H9 (cell line): ENCODE results near the gene ASTN2. TPM values are rescaled to one million over a fixed set of nuclear protein-coding genes. Genes with fewer than 3 reads are reported as not detected.

Source experiments
- DNase-seq: peaks from one replicate; pipeline ENCODE4 v3.0.0-alpha.2; 2017
- H2AFZ ChIP-seq: one replicate; pipeline ENCODE4 v1.6.1; 2013; ENCODE audit warnings: mild to moderate bottlenecking, low read length, control low read depth, moderate library complexity
- H2AK5ac ChIP-seq: 2 replicates; pipeline ENCODE4 v1.6.1; 2013; ENCODE audit warnings: low read length, control low read depth, mixed read lengths; ENCODE audit not compliant: insufficient read length
- H2BK120ac ChIP-seq: one replicate; pipeline ENCODE4 v1.6.1; 2013; ENCODE audit warnings: low read depth, mild to moderate bottlenecking, low read length, control low read depth, inconsistent platforms; ENCODE audit not compliant: poor library complexity, severe bottlenecking
- H2BK12ac ChIP-seq: 2 replicates; pipeline ENCODE4 v1.6.1; 2013; ENCODE audit warnings: low read length, control low read depth, mixed read lengths, low read depth; ENCODE audit not compliant: insufficient read length
- H2BK15ac ChIP-seq: 2 replicates; pipeline ENCODE4 v1.6.1; 2013; ENCODE audit warnings: low read depth, low read length, control low read depth
- H2BK20ac ChIP-seq: one replicate; pipeline ENCODE4 v1.6.1; 2013; ENCODE audit warnings: low read depth, mild to moderate bottlenecking, low read length, control low read depth, inconsistent platforms; ENCODE audit not compliant: poor library complexity, severe bottlenecking
- H2BK5ac ChIP-seq: 2 replicates; pipeline ENCODE4 v1.6.1; 2013; ENCODE audit warnings: low read length, control low read depth, mixed read lengths; ENCODE audit not compliant: insufficient read length
- H3K14ac ChIP-seq: 2 replicates; pipeline ENCODE4 v1.6.1; 2013; ENCODE audit warnings: low read length, control low read depth; ENCODE audit not compliant: insufficient read depth
- H3K18ac ChIP-seq: 2 replicates; pipeline ENCODE4 v1.6.1; 2013; ENCODE audit warnings: low read depth, mild to moderate bottlenecking, mixed read lengths, low read length, control low read depth; ENCODE audit not compliant: insufficient read length
- H3K23ac ChIP-seq: 2 replicates; pipeline ENCODE4 v1.6.1; 2013; ENCODE audit warnings: low read length, control low read depth, mixed read lengths, low read depth; ENCODE audit not compliant: insufficient read length
- H3K23me2 ChIP-seq: 2 replicates; pipeline ENCODE4 v1.6.1; 2013; ENCODE audit warnings: low read depth, mild to moderate bottlenecking, mixed read lengths, low read length, control low read depth; ENCODE audit not compliant: insufficient read length, poor library complexity, severe bottlenecking
- H3K27ac ChIP-seq: 2 replicates; pipeline ENCODE4 v1.5.1; 2013; ENCODE audit warnings: low read length, control low read depth, mixed read lengths, low read depth; ENCODE audit not compliant: insufficient read length
- H3K27me3 ChIP-seq: 2 replicates; pipeline ENCODE4 v1.6.1; 2013; ENCODE audit warnings: low read length, control low read depth, inconsistent platforms; ENCODE audit not compliant: insufficient read depth
- H3K4ac ChIP-seq: 2 replicates; pipeline ENCODE4 v1.6.1; 2013; ENCODE audit warnings: low read depth, mild to moderate bottlenecking, control low read depth, inconsistent platforms, low read length, moderate library complexity
- H3K4me1 ChIP-seq: 2 replicates; pipeline ENCODE4 v1.6.1; 2013; ENCODE audit warnings: low read length, control low read depth, inconsistent platforms; ENCODE audit not compliant: insufficient read depth
- H3K4me2 ChIP-seq: 2 replicates; pipeline ENCODE4 v1.6.1; 2013; ENCODE audit warnings: low read length, control low read depth, mixed read lengths; ENCODE audit not compliant: insufficient read length, insufficient read depth
- H3K56ac ChIP-seq: 2 replicates; pipeline ENCODE4 v1.6.1; 2013; ENCODE audit warnings: low read depth, mild to moderate bottlenecking, mixed read lengths, low read length, control low read depth; ENCODE audit not compliant: insufficient read length
- H3K79me1 ChIP-seq: 2 replicates; pipeline ENCODE4 v1.6.1; 2013; ENCODE audit warnings: low read depth, mild to moderate bottlenecking, moderate library complexity, low read length, control low read depth, inconsistent platforms; ENCODE audit not compliant: insufficient read depth, poor library complexity, severe bottlenecking
- H3K79me2 ChIP-seq: 2 replicates; pipeline ENCODE4 v1.6.1; 2013; ENCODE audit warnings: low read length, control low read depth, inconsistent platforms; ENCODE audit not compliant: insufficient read depth
- H3K9ac ChIP-seq: 2 replicates; pipeline ENCODE4 v1.6.1; 2013; ENCODE audit warnings: low read length, control low read depth, mixed read lengths; ENCODE audit not compliant: insufficient read length; ENCODE audit errors: extremely low read depth
- H3K9me3 ChIP-seq: one replicate; pipeline ENCODE4 v1.6.1; 2013; ENCODE audit warnings: low read depth, low read length, inconsistent platforms; ENCODE audit not compliant: control insufficient read depth
- H3T11ph ChIP-seq: one replicate; pipeline ENCODE4 v1.6.1; 2013; ENCODE audit warnings: mild to moderate bottlenecking, low read length, control low read depth, inconsistent platforms
- H4K20me1 ChIP-seq: one replicate; pipeline ENCODE4 v1.6.1; 2013; ENCODE audit not compliant: control insufficient read depth, insufficient read length, insufficient read depth
- H4K5ac ChIP-seq: 2 replicates; pipeline ENCODE4 v1.6.1; 2013; ENCODE audit warnings: low read depth, mild to moderate bottlenecking, mixed read lengths, low read length, control low read depth; ENCODE audit not compliant: insufficient read length
- H4K8ac ChIP-seq: replicated peaks from 2 replicates; pipeline ENCODE4 v1.6.1; 2013; ENCODE audit warnings: low read length, control low read depth, mixed read lengths, low read depth; ENCODE audit not compliant: insufficient read length
- H4K91ac ChIP-seq: 2 replicates; pipeline ENCODE4 v1.6.1; 2013; ENCODE audit warnings: low read depth, mild to moderate bottlenecking, moderate library complexity, mixed read lengths, low read length, control low read depth; ENCODE audit not compliant: insufficient read length
- H3K27ac Mint-ChIP-seq, 3 experiments: 2 replicates in 2 of 3; 3 replicates in 1 of 3; pipeline ENCODE4 v1.8.0; 2020 to 2021; ENCODE audit warnings: mixed read lengths in 3 of 3, mild to moderate bottlenecking in 1 of 3, moderate library complexity in 1 of 3
- H3K27me3 Mint-ChIP-seq: 2 replicates; pipeline ENCODE4 v1.8.0; 2021; ENCODE audit warnings: low read depth, mild to moderate bottlenecking, moderate library complexity, mixed read lengths
- H3K36me3 Mint-ChIP-seq, 3 experiments: 2 replicates in 2 of 3; 3 replicates in 1 of 3; pipeline ENCODE4 v1.8.0; 2020 to 2021; ENCODE audit warnings: low read depth in 3 of 3, mixed read lengths in 3 of 3; ENCODE audit not compliant: insufficient read depth in 1 of 3
- H3K4me1 Mint-ChIP-seq, 2 experiments: 2 replicates each; pipeline ENCODE4 v1.8.0; 2020; ENCODE audit warnings: mixed read lengths in 2 of 2
- H3K4me3 Mint-ChIP-seq, 2 experiments: 2 replicates in 1 of 2; 3 replicates in 1 of 2; pipeline ENCODE4 v1.8.0; 2020 to 2021; ENCODE audit warnings: mild to moderate bottlenecking in 2 of 2, mixed read lengths in 2 of 2, moderate library complexity in 1 of 2
- H3K9me3 Mint-ChIP-seq, 2 experiments: 2 replicates in 1 of 2; 3 replicates in 1 of 2; pipeline ENCODE4 v1.8.0; 2020; ENCODE audit warnings: mild to moderate bottlenecking in 2 of 2, mixed read lengths in 2 of 2, moderate library complexity in 1 of 2
- WGBS: extraction: QIAGEN DNeasy Blood & Tissue Kit; methylation state at CpG from one replicate; pipeline ENCODE4 v1.1.7; 2013; ENCODE audit warnings: missing lambda C conversion rate, low lambda C conversion rate, mixed read lengths; ENCODE audit not compliant: insufficient read length; ENCODE audit errors: extremely low coverage; 5-methylcytosine and 5-hydroxymethylcytosine counted together
- total RNA-seq: library from RNA; stranded (reverse); gene quantifications from 2 replicates; pipeline ENCODE4 v1.2.1, GENCODE V29; 2021
- TF ChIP-seq, protein P1 (sequence below): fragments of 200-600 bp; sonication (generic); conservative IDR thresholded peaks from 3 replicates; pipeline ENCODE4 v1.8.0; 2021; ENCODE audit warnings: antibody characterized with exemption, mild to moderate bottlenecking

Gene ASTN2
- total RNA-seq, 1 experiment from 2014 or later: 9.7 TPM

DNA sequence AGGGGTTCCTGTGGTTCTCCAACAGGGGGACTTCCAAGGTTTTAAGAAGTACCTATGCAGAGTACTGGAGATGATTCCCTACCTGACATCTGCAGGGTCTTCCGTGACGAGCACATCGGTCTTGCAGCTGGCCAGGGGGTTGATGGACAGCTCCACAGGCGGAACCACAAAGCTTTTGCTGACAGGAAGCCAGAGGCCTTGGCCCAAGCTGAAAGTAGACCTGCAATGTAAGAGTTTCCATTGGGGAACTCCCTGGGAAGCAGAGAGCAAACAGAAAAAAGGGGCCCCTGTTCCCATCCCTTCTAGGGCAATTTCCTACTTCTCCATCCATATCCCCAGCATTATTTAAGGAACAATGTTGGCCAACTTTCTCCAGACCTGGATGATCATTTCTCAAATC is 439.7 kb downstream of the ASTN2 start:
- Histone ChIP-seq H2BK20ac (no peak overlapping the region), H2AFZ (no peak overlapping the region), H2AK5ac (no peak overlapping the region), H4K20me1 (no peaks in the 10 kb centered on the region), H3K27ac (no peak overlapping the region), H3K4ac (no peak overlapping the region), H2BK5ac (no peak overlapping the region), H3K79me1 (no peaks in the 10 kb centered on the region), H3K4me1 (no peaks in the 10 kb centered on the region), H3K14ac (no peak overlapping the region), H4K91ac (no peak overlapping the region), H3K27me3 (no peaks in the 10 kb centered on the region), H3K23me2 (no peaks in the 10 kb centered on the region), H3K79me2 (no peaks in the 10 kb centered on the region), H4K8ac (no peak overlapping the region), H3K9ac (no peak overlapping the region), H4K5ac (no peak overlapping the region), H3T11ph (no peak overlapping the region), H3K18ac (no peak overlapping the region), H3K56ac (no peak overlapping the region), H3K9me3 (no peaks in the 10 kb centered on the region), H3K23ac (no peak overlapping the region), H2BK120ac (no peak overlapping the region), H3K4me2 (no peak overlapping the region), H2BK15ac (no peak overlapping the region), H2BK12ac (no peak overlapping the region)
- H3K4me1 Mint-ChIP-seq: peaks cover 12 to 15% of the 10 kb centered on the region in 2 experiments
- TF ChIP-seq, protein P1, sequence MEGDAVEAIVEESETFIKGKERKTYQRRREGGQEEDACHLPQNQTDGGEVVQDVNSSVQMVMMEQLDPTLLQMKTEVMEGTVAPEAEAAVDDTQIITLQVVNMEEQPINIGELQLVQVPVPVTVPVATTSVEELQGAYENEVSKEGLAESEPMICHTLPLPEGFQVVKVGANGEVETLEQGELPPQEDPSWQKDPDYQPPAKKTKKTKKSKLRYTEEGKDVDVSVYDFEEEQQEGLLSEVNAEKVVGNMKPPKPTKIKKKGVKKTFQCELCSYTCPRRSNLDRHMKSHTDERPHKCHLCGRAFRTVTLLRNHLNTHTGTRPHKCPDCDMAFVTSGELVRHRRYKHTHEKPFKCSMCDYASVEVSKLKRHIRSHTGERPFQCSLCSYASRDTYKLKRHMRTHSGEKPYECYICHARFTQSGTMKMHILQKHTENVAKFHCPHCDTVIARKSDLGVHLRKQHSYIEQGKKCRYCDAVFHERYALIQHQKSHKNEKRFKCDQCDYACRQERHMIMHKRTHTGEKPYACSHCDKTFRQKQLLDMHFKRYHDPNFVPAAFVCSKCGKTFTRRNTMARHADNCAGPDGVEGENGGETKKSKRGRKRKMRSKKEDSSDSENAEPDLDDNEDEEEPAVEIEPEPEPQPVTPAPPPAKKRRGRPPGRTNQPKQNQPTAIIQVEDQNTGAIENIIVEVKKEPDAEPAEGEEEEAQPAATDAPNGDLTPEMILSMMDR: no peak
- H3K9me3 Mint-ChIP-seq: no peaks in the 10 kb centered on the region
- H3K4me3 Mint-ChIP-seq: no peak overlapping the region
- H3K36me3 Mint-ChIP-seq: no peaks in the 10 kb centered on the region
- no CpG with 5 or more reads among the region's 4 CpGs for WGBS
- no peaks in the 10 kb centered on the region for H3K27me3 Mint-ChIP-seq
- no peak overlapping the region for H3K27ac Mint-ChIP-seq
- DNase-seq: no peak
